CD8-positive, alpha-beta memory T cell (primary cell): ENCODE data around the gene TAOK2. TPM values are rescaled to one million over a fixed set of nuclear protein-coding genes. Genes with fewer than 3 reads are reported as not detected.
"Not testable (repeated sequence)": the region's sequence is repeated elsewhere in the genome, so short reads cannot be mapped to it uniquely, and the experiment has no call there.

ENCODE experiments used
- CTCF ChIA-PET: fragments of 350-600 bp; sonication (Branson Sonifier 250); formaldehyde crosslinking; loops from one replicate; lab custom pipeline; 2021; ENCODE audit warnings: antibody characterized with exemption; lab: Charles Lee
- POLR2A ChIA-PET: fragments of 350-600 bp; sonication (Branson Sonifier 250); formaldehyde crosslinking; loops from one replicate; lab custom pipeline; 2021; ENCODE audit warnings: antibody characterized with exemption; lab: Charles Lee
- DNase-seq, 5 donors: peaks; one replicate each; pipeline versions ENCODE4 v3.0.0 to v3.0.0-alpha.2; 2020 to 2022; ENCODE audit warnings: mixed read lengths in 1 of 5
- H3K27ac ChIP-seq: one replicate; pipeline ENCODE4 v1.7.0; 2013; ENCODE audit warnings: low read depth, mild to moderate bottlenecking, low read length, moderate library complexity
- H3K27me3 ChIP-seq: 2 replicates; pipeline ENCODE4 v1.7.0; 2013; ENCODE audit warnings: low read length, mild to moderate bottlenecking; ENCODE audit not compliant: insufficient read depth, poor library complexity, severe bottlenecking
- H3K36me3 ChIP-seq: 2 replicates; pipeline ENCODE4 v1.7.0; 2013; ENCODE audit warnings: mild to moderate bottlenecking, low read length, moderate library complexity; ENCODE audit not compliant: insufficient read depth
- H3K4me1 ChIP-seq: 2 replicates; pipeline ENCODE4 v1.7.0; 2013; ENCODE audit warnings: mild to moderate bottlenecking, low read length, moderate library complexity; ENCODE audit not compliant: insufficient read depth
- H3K4me3 ChIP-seq: 2 replicates; pipeline ENCODE4 v1.7.0; 2013; ENCODE audit warnings: mild to moderate bottlenecking, low read length
- H3K9me3 ChIP-seq: 2 replicates; pipeline ENCODE4 v1.7.0; 2013; ENCODE audit warnings: mild to moderate bottlenecking, low read length
- H3K27ac Mint-ChIP-seq, 8 donors: one replicate each; pipeline ENCODE4 v1.8.0; 2020 to 2021; ENCODE audit warnings: mixed read lengths in 8 of 8, mild to moderate bottlenecking in 6 of 8, inconsistent platforms in 3 of 8, moderate library complexity in 3 of 8
- H3K27me3 Mint-ChIP-seq, 2 donors: one replicate each; pipeline ENCODE4 v1.8.0; 2020 to 2021; ENCODE audit warnings: mixed read lengths in 2 of 2, mild to moderate bottlenecking in 1 of 2, moderate library complexity in 1 of 2
- H3K36me3 Mint-ChIP-seq, 3 donors: one replicate each; pipeline ENCODE4 v1.8.0; 2020 to 2021; ENCODE audit warnings: mixed read lengths in 3 of 3, inconsistent platforms in 1 of 3, mild to moderate bottlenecking in 1 of 3
- H3K4me1 Mint-ChIP-seq, 3 donors: one replicate each; pipeline ENCODE4 v1.8.0; 2020 to 2021; ENCODE audit warnings: mixed read lengths in 3 of 3, inconsistent platforms in 1 of 3, mild to moderate bottlenecking in 1 of 3
- H3K4me3 Mint-ChIP-seq, 7 donors: one replicate each; pipeline ENCODE4 v1.8.0; 2020 to 2021; ENCODE audit warnings: mixed read lengths in 7 of 7, mild to moderate bottlenecking in 6 of 7, moderate library complexity in 4 of 7, inconsistent platforms in 2 of 7
- H3K9me3 Mint-ChIP-seq, 5 donors: one replicate each; pipeline ENCODE4 v1.8.0; 2020 to 2022; ENCODE audit warnings: mixed read lengths in 5 of 5, mild to moderate bottlenecking in 3 of 5, moderate library complexity in 2 of 5, inconsistent platforms in 1 of 5
- polyA plus RNA-seq: library from polyadenylated mRNA; unstranded; fragments of 300-500 nt; fragmentation: Illumina TruSeq; gene quantifications from one replicate; pipeline ENCODE4 v1.2.3, GENCODE V29; 2021
- total RNA-seq, 2 experiments: library from RNA; stranded (reverse); gene quantifications; one replicate each; pipeline ENCODE4 v1.2.3, GENCODE V29; 2021

Gene TAOK2
- total and polyA plus RNA-seq, 3 experiments from 2014 or later: 7.1 to 44.3 (median 41.8) TPM

- H3K27me3 ChIP-seq: peaks cover 7% of the 10 kb centered on the region
- DNase-seq: no peak
- Mint-ChIP-seq H3K27ac (no peak overlapping the region), H3K4me1 (peaks cover 5 to 16% (median 9%) of the 10 kb centered on the region in 3 donors), H3K36me3 (no peaks in the 10 kb centered on the region), H3K27me3 (peaks cover 16 to 28% of the 10 kb centered on the region in 2 donors), H3K4me3 (peak overlapping the region in 6 of 7 donors; percentile 63 to 83 (median 71)), H3K9me3 (no peaks in the 10 kb centered on the region)
- H3K27ac ChIP-seq: no peak overlapping the region
- peak overlapping the region; percentile 39 for H3K4me3 ChIP-seq
- CTCF ChIA-PET: interaction anchor here (1.3 to 1.4 kb wide), 2 partner anchors 15 to 280 kb away, joined by 3 to 4 read pairs; partner anchors contain the start of genes HIRIP3 and INO80E
- POLR2A ChIA-PET: no interaction called here
- peaks cover 6% of the 10 kb centered on the region for H3K4me1 ChIP-seq
- H3K9me3 ChIP-seq: no peaks in the 10 kb centered on the region
- H3K36me3 ChIP-seq: no peaks in the 10 kb centered on the region
Measured at GRCh38 chr16:30009990-30010843, 36.5 kb downstream of the TAOK2 start.

DNA sequence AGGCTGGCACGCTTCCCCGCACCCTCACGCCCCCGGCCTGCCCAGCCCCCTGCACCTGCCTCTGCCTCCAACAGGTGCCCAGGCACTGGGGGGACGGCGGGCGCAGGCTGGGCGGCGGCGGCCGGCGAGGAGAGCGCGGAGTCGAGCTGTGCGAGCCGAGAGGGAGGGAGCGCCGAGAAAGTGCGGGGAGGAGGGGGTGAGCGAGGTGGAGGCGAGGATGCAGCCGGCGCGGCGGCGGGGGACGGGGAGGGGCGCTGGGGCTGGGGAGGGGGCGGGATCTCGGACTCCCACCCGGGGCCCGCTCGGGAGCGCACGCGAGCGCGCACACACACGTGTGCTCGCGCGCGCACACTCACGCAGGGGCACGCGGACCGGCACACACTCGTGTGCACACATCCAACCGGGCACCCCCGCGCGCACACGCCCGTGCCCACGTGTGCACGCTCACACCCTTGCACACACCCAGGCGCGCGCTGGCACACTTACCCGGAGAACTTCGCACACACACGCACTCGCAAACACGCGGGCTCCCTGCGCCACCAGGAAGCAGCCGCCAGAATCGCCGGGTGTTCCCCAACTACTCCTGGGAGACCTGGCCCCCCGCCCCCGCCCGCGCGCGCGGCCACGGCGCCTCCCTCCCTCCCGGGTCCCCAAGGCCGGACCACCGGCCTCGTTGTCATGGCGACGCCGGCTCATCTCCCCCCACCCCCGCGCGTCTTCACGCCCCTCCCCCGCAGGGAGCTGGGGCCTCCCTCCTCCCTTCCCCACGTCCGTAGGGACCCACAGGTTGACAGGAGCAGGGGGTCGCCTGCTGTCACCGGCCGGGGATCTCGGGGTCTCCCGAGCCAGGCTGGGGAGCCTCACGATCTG is 37.4 kb downstream of the TAOK2 start, which contains the start of gene DOC2A:
TSS of gene DOC2A (minus strand) at position 184 of the 870 bp plus-strand sequence. CDS start 805 bp downstream, outside the sequence.
- Histone ChIP-seq H3K9me3 (no peaks in the 10 kb centered on the region), H3K27me3 (peaks cover 7% of the 10 kb centered on the region), H3K27ac (no peak within 1 kb of the TSS), H3K4me3 (peak within 1 kb of the TSS; percentile 39), H3K4me1 (peaks cover 6% of the 10 kb centered on the region), H3K36me3 (no peaks in the 10 kb centered on the region)
- POLR2A ChIA-PET: no interaction called here
- peaks cover 5 to 16% (median 7%) of the 10 kb centered on the region in 3 donors for H3K4me1 Mint-ChIP-seq
- DNase-seq: no peak
- no peaks in the 10 kb centered on the region for H3K36me3 Mint-ChIP-seq
- peak within 1 kb of the TSS in 2 of 8 donors; percentile 72 to 89 for H3K27ac Mint-ChIP-seq
- H3K27me3 Mint-ChIP-seq: peaks cover 19 to 28% of the 10 kb centered on the region in 2 donors
- CTCF ChIA-PET: interaction anchor here (0.6 to 1.3 kb wide), 2 partner anchors 51 to 281 kb away, joined by 3 read pairs; no protein-coding TSS in a partner anchor
- peak within 1 kb of the TSS; percentile 46 to 93 (median 82) for H3K4me3 Mint-ChIP-seq
- H3K9me3 Mint-ChIP-seq: no peaks in the 10 kb centered on the region

DNA sequence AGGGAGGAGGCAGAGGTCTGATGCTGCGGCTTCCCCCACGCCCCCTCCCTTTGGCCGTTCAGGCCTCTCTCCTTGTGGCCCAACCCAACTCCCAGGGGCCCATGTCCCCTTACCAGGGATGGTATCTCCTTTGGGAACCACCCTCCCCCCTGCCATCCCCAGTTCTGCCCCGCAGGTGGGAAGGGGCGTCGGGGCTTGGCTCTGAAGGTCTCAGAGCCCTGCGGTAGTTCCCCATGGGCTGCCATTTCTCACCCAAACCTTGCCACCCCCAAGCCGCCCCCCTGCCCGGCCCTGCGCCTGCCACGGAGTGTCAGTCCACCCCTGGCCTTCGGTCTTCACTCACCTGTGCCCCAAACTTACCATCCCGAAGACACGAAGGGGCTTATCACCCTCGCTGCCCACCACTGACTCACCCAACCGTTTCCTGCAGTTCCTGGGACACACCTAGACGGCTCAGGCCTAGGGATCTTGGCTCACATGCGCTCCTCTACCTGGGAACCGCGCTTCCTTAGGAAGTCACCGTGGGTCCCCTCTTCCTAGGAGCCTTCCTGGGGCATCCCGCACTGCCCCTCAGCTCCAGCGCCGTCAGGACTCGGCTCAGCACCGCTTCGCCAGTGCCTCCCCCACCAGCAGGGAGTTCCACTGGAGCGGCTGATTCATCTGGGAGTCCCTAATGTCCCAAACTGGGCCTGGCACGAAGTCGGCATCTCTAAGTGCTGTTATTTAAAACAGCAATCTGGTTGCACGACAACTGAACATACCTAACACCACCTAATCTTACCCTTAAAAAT is 38.2 kb downstream of the TAOK2 start:
- Histone ChIP-seq H3K27ac (no peak overlapping the region), H3K27me3 (peaks cover 7% of the 10 kb centered on the region), H3K4me1 (peaks cover 6% of the 10 kb centered on the region), H3K9me3 (no peaks in the 10 kb centered on the region), H3K4me3 (no peak overlapping the region), H3K36me3 (no peaks in the 10 kb centered on the region)
- Mint-ChIP-seq H3K27ac (peak overlapping the region in 4 of 8 donors; percentile 30 to 89 (median 68)), H3K9me3 (no peaks in the 10 kb centered on the region), H3K4me1 (peaks cover 5 to 16% (median 7%) of the 10 kb centered on the region in 3 donors), H3K36me3 (no peaks in the 10 kb centered on the region), H3K4me3 (peak overlapping the region; percentile 46 to 93 (median 82)), H3K27me3 (peaks cover 19 to 28% of the 10 kb centered on the region in 2 donors)
- POLR2A ChIA-PET: no interaction called here
- no peak for DNase-seq
- CTCF ChIA-PET: no interaction called here

- H3K9me3 Mint-ChIP-seq, DNase-seq, H3K27me3 ChIP-seq, H3K36me3 Mint-ChIP-seq, H3K4me3 ChIP-seq, H3K27ac ChIP-seq, H3K4me1 ChIP-seq, POLR2A ChIA-PET, H3K36me3 ChIP-seq, H3K9me3 ChIP-seq, CTCF ChIA-PET, H3K27ac Mint-ChIP-seq: not testable (repeated sequence)
- Mint-ChIP-seq H3K27me3 (peaks cover 19 to 28% of the 10 kb centered on the region in 2 donors), H3K4me3 (peak overlapping the region in 3 of 7 donors; percentile 41 to 65 (median 48)), H3K4me1 (peaks cover 5 to 16% (median 7%) of the 10 kb centered on the region in 3 donors)
Measured at GRCh38 chr16:30012598-30012997, 38.9 kb downstream of the TAOK2 start.

- H3K36me3 ChIP-seq, DNase-seq, CTCF ChIA-PET, H3K27ac ChIP-seq, H3K9me3 Mint-ChIP-seq, H3K4me1 ChIP-seq, H3K27me3 ChIP-seq, POLR2A ChIA-PET, H3K27me3 Mint-ChIP-seq, H3K4me3 ChIP-seq, H3K9me3 ChIP-seq, H3K36me3 Mint-ChIP-seq: not testable (repeated sequence)
- H3K4me1 Mint-ChIP-seq: peaks cover 5 to 10% (median 5%) of the 10 kb centered on the region in 3 donors
- H3K4me3 Mint-ChIP-seq: peak overlapping the region in 1 of 7 donors; percentile 60
- peak overlapping the region in 1 of 8 donors; percentile 10 for H3K27ac Mint-ChIP-seq
Measured at GRCh38 chr16:30015450-30015849, 41.8 kb downstream of the TAOK2 start.

DNA sequence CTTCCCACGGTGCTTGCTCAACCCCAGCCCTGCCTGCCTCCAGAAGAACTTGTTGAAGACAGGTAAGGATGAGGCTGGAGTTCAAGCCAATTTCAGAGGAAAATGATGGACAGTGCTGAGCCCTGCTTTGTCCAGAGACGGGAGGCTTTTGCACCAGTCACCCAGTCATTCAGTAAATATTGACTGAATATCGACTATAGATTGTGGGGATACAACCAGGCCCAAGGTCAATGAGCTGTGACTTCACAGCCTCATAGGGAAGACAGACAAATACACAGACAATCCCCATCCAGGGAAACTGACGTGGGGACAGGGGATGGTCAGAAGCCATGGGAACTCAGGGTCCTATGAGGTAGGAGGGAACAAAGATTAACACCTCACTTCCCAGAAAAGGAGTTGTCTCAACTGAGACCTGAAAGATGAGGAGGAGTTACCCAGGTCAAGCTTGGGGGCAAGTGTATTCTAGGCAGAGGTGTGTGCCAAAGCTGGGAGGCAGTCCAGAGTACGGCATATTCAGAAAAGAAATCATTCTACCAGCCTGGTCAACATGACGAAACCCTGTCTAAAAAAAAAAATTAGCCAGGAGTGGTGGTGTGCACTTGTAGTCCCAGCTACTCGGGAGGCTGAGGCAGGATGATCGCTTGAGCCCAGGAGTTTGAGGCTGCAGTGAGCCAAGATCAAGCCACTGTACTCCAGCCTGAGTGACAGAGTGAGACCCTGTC is 43.0 kb downstream of the TAOK2 start:
- Histone ChIP-seq H3K27me3 (no peaks in the 10 kb centered on the region), H3K4me3 (no peak overlapping the region), H3K4me1 (peaks cover 9% of the 10 kb centered on the region), H3K27ac (no peak overlapping the region), H3K9me3 (no peaks in the 10 kb centered on the region), H3K36me3 (no peaks in the 10 kb centered on the region)
- no peak for DNase-seq
- ChIA-PET CTCF (no interaction called here), POLR2A (no interaction called here)
- Mint-ChIP-seq H3K4me1 (peaks cover 9 to 16% (median 11%) of the 10 kb centered on the region in 3 donors), H3K27me3 (peaks cover 11 to 12% of the 10 kb centered on the region in 2 donors), H3K9me3 (no peaks in the 10 kb centered on the region), H3K4me3 (no peak overlapping the region), H3K36me3 (peaks cover 0 to 1% (median 0%) of the 10 kb centered on the region in 3 donors), H3K27ac (no peak overlapping the region)

- Mint-ChIP-seq H3K9me3 (no peaks in the 10 kb centered on the region), H3K36me3 (peaks cover 0 to 1% (median 0%) of the 10 kb centered on the region in 3 donors), H3K27ac (no peak overlapping the region), H3K4me3 (no peak overlapping the region), H3K27me3 (peaks cover 5 to 8% of the 10 kb centered on the region in 2 donors), H3K4me1 (peaks cover 5 to 12% (median 7%) of the 10 kb centered on the region in 3 donors)
- no peaks in the 10 kb centered on the region for H3K36me3 ChIP-seq
- H3K27me3 ChIP-seq: no peaks in the 10 kb centered on the region
- no peak for DNase-seq
- H3K27ac ChIP-seq: no peak overlapping the region
- POLR2A ChIA-PET: no interaction called here
- CTCF ChIA-PET: no interaction called here
- H3K4me1 ChIP-seq: peaks cover 11% of the 10 kb centered on the region
- no peaks in the 10 kb centered on the region for H3K9me3 ChIP-seq
- no peak overlapping the region for H3K4me3 ChIP-seq
Measured at GRCh38 chr16:30017277-30017656, 43.6 kb downstream of the TAOK2 start.
